Kidney (tissue), 14 donors: ENCODE data around the gene SNX10. TPM values are rescaled to one million over a fixed set of nuclear protein-coding genes. Genes with fewer than 3 reads are reported as not detected.
A peak's percentile ranks its signal among the peaks of the same experiment; 100 is the strongest.

Source experiments
- DNase-seq, 5 donors: peaks; one replicate each; pipeline ENCODE4 v3.0.0-alpha.2; 2013 to 2020
- FAIRE-seq: peaks from 2 replicates; lab custom pipeline; 2012; peaks lifted over from hg19 to GRCh38; lab: Jason Lieb, UNC
- H3K27ac ChIP-seq, 2 donors: one replicate each; pipeline ENCODE4 v1.7.0; 2013; ENCODE audit warnings: low read depth in 2 of 2, low read length in 2 of 2, inconsistent platforms in 1 of 2
- H3K27me3 ChIP-seq: one replicate; pipeline ENCODE4 v1.7.1; 2013; ENCODE audit warnings: low read length, inconsistent platforms; ENCODE audit not compliant: control insufficient read depth, insufficient read depth
- H3K36me3 ChIP-seq, 3 donors: one replicate each; pipeline versions ENCODE4 v1.7.0 to v1.7.1; 2013; ENCODE audit warnings: low read length in 3 of 3, control low read depth in 1 of 3, inconsistent platforms in 1 of 3; ENCODE audit not compliant: insufficient read depth in 3 of 3, control insufficient read depth in 2 of 3
- H3K4me1 ChIP-seq, 3 donors: one replicate each; pipeline versions ENCODE4 v1.7.0 to v1.7.1; 2013; ENCODE audit warnings: low read length in 3 of 3, inconsistent platforms in 1 of 3, low read depth in 1 of 3; ENCODE audit not compliant: control insufficient read depth in 2 of 3, insufficient read depth in 2 of 3
- H3K4me3 ChIP-seq, 3 donors: one replicate each; pipeline versions ENCODE4 v1.7.0 to v1.8.1; 2013; ENCODE audit warnings: low read length in 3 of 3, control low read depth in 1 of 3, inconsistent platforms in 1 of 3
- H3K9ac ChIP-seq, 3 donors: one replicate each; pipeline versions ENCODE4 v1.7.0 to v1.7.1; 2013; ENCODE audit warnings: low read length in 3 of 3, control low read depth in 1 of 3, inconsistent platforms in 1 of 3
- H3K9me3 ChIP-seq, 3 donors: one replicate each; pipeline versions ENCODE4 v1.7.0 to v1.7.1; 2013; ENCODE audit warnings: low read length in 3 of 3, control low read depth in 1 of 3, inconsistent platforms in 1 of 3; ENCODE audit not compliant: control insufficient read depth in 2 of 3, insufficient read depth in 1 of 3
- CTCF ChIP-seq: IDR thresholded peaks from 3 replicates; pipeline ENCODE4 v1.5.1; 2012; ENCODE audit warnings: mild to moderate bottlenecking, moderate library complexity, borderline replicate concordance; ENCODE audit not compliant: insufficient read depth; ENCODE audit errors: extremely low read depth
- intact Hi-C: fragments of 100-400 bp; cut with DNase I; formaldehyde crosslinking; loops from one replicate; pipeline ENCODE4 v1.11.1; 2022
- polyA plus RNA-seq: library from polyadenylated mRNA; stranded (reverse); fragments of 350-450 nt; fragmentation: Illumina TruSeq; extraction: RNeasy Lipid Tissue Mini Kit (QIAGEN cat#74804); gene quantifications from one replicate; pipeline ENCODE4 v1.2.3, GENCODE V29; 2014; ENCODE audit warnings: low read depth, low replicate concordance; ENCODE audit not compliant: insufficient read depth
- total RNA-seq: library from RNA; stranded (reverse); fragmentation: NEBNext Ultra II Directional; extraction: Animal tissue kit (Norgen Biotek cat#: 25700); gene quantifications from one replicate; pipeline ENCODE4 v1.2.1, GENCODE V29; 2021
- donor health status: control.
- donor health status: control.
- donor health status: control.
- donor health status: control.
- donor health status: control.
- donor health status: DM: yes; HTN: yes; CAD: no.
- donor health status: Normal renal cell carcinoma (clear cell type).

Gene SNX10
- total and polyA plus RNA-seq, 2 donors from 2014 or later = 30.1 to 72.0 TPM

DNA sequence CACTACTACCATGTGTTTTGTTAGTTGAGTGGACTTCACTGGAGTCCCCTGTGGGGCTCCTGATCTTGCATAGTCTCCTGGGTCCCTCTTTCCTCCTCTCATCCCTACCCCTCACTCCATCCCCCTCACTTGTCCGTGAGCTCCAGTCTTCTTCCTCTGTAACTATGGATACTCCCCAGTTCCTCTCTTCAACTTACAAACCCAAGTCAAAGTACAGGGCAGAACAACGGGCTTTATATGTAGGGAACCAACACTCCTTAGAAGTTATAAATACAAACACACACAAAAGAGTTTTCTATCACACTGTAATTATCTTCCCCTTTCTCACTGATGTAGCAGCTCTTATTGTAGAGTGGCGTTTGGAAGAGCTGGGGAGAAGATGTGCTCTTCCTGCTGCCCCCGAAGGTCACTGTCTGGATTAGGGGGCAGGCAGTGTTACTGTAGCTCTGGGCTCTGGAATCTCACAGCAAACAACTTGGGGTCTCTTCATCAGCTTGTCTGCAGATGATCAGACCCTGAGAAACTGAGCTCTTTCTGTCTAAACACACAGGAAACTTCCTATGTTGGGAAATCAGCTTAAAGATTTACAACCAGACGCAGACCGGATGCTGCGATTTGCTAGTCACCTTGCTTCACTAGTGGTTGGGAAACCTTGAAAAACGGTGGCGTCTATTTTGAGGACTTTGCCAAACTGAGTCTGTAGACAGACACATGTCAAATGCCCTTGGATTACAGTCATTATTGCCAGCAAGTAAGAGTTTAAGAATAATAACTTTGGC, 13.6 kb downstream of the SNX10 start:
- FAIRE-seq (no peak), DNase-seq (no peak)
- Histone ChIP-seq H3K9ac (no peak overlapping the region), H3K4me1 (peaks cover 0 to 13% (median 0%) of the 10 kb centered on the region in 3 donors), H3K36me3 (no peaks in the 10 kb centered on the region), H3K27ac (peak overlapping the region in 1 of 2 donors; percentile 62), H3K27me3 (no peaks in the 10 kb centered on the region), H3K9me3 (no peaks in the 10 kb centered on the region), H3K4me3 (no peak overlapping the region)
- intact Hi-C loops = no loop called here
- TF ChIP-seq CTCF = no peak

DNA sequence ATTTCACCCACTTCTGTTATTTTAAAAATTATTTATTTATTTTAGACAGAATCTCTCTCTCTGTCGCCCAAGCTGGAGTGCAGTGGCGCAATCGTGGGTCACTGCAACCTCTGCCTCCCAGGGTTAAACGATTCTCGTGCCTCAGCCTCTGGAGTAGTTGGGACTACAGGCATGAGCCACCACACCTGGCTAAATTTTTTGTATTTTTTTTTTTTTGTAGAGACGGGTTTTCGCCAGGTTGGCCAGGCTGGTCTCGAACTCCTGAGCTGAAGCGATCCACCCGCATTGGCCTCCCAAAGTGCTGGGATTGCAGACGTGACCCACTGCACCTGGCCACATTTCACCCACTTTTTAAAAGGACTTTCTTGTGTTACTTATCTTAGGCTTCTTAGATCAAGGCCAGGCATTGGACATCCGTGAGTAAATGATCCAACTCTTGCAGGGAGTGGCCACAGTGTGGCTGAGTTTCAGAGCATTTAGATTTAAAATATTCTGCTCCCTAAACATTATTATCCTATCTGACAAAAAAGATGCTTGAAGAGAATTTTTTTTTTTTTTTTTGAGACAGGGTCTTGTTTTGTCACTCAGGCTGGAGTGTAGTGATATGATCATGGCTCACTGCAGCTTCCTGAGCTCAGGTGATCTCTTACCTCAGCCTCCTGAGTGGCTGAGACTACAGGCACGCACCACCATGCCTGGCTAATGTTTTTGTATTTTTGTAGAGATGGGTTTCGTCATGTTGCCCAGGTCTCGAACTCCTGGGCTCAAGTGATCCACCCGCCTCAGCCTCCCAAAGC, 14.4 kb downstream of the SNX10 start:
- DNase-seq (no peak), FAIRE-seq (no peak)
- H3K27me3 ChIP-seq = no peaks in the 10 kb centered on the region
- no peak for TF ChIP-seq CTCF
- H3K9ac ChIP-seq = no peak overlapping the region
- H3K4me3 ChIP-seq = no peak overlapping the region
- intact Hi-C loops = no loop called here
- H3K9me3 ChIP-seq = no peaks in the 10 kb centered on the region
- H3K27ac ChIP-seq = no peak overlapping the region
- no peaks in the 10 kb centered on the region for H3K36me3 ChIP-seq
- peaks cover 0 to 13% (median 0%) of the 10 kb centered on the region in 3 donors for H3K4me1 ChIP-seq

- no peaks in the 10 kb centered on the region for H3K36me3 ChIP-seq
- peak overlapping the region in 1 of 2 donors; percentile 61 for H3K27ac ChIP-seq
- no peak overlapping the region for H3K4me3 ChIP-seq
- H3K4me1 ChIP-seq = peaks cover 0 to 13% (median 0%) of the 10 kb centered on the region in 3 donors
- no peak overlapping the region for H3K9ac ChIP-seq
- no peaks in the 10 kb centered on the region for H3K9me3 ChIP-seq
- FAIRE-seq = no peak
- DNase-seq = no peak
- no peaks in the 10 kb centered on the region for H3K27me3 ChIP-seq
- no peak for TF ChIP-seq CTCF
- intact Hi-C loops = no loop called here
These were observed 15.1 kb downstream of the SNX10 start for GRCh38 chr7:26306790-26307189.
